Left lung (tissue), 10 donors: ENCODE data around the gene UBFD1. TPM values are rescaled to one million over a fixed set of nuclear protein-coding genes. Genes with fewer than 3 reads are reported as not detected.

ENCODE experiments used
- ATAC-seq: fragments of 200-7000 bp; cut with Tn5 transposase; one replicate; pipeline ENCODE4 v1.9.1; 2020; ENCODE audit warnings: moderate library complexity
- DNase-seq, 4 donors: peaks; one replicate each; pipeline ENCODE4 v3.0.0-alpha.2; 2013 to 2020
- H3K27ac ChIP-seq, 2 donors: fragments of 200-600 bp; sonication (generic) in 1 of 2; one replicate each; pipeline versions ENCODE4 v1.5.0 to v1.8.0; 2020 to 2021
- H3K27me3 ChIP-seq, 2 donors: fragments of 200-600 bp; sonication (generic) in 1 of 2; one replicate each; pipeline versions ENCODE4 v1.5.0 to v1.8.0; 2020 to 2021
- H3K36me3 ChIP-seq, 2 donors: fragments of 200-600 bp; sonication (generic) in 1 of 2; one replicate each; pipeline versions ENCODE4 v1.5.0 to v1.8.0; 2020 to 2021
- H3K4me1 ChIP-seq, 2 donors: fragments of 200-600 bp; one replicate each; pipeline ENCODE4 v1.8.0; 2021
- H3K4me3 ChIP-seq, 2 donors: fragments of 200-600 bp; sonication (generic) in 1 of 2; one replicate each; pipeline versions ENCODE4 v1.5.0 to v1.8.0; 2020 to 2021; ENCODE audit warnings: mild to moderate bottlenecking in 1 of 2
- H3K9me3 ChIP-seq, 2 donors: fragments of 200-600 bp; sonication (generic) in 1 of 2; one replicate each; pipeline versions ENCODE4 v1.5.0 to v1.8.0; 2020 to 2021
- intact Hi-C, 2 donors: fragments of 100-400 bp; cut with DNase I; formaldehyde crosslinking; loops; one replicate each; pipeline versions ENCODE4 v1.11.2 to v1.14.2; 2022
- polyA plus RNA-seq, 6 donors: library from polyadenylated mRNA; unstranded; fragments of 120-200 nt; gene quantifications; one replicate each; pipeline ENCODE4 v1.2.1, GENCODE V29; 2013; ENCODE audit not compliant: insufficient read length in 6 of 6
- total RNA-seq, 2 donors: library from RNA; stranded (reverse); fragmentation: NEBNext Ultra II Directional; extraction: Animal tissue kit (Norgen Biotek cat#: 25700); gene quantifications; one replicate each; pipeline ENCODE4 v1.2.1, GENCODE V29; 2021
- TF ChIP-seq, protein P1 (sequence below), 2 donors: fragments of 200-600 bp; sonication (generic) in 1 of 2; IDR thresholded peaks; one replicate each; pipeline versions ENCODE4 v1.5.0 to v1.8.0; 2021; ENCODE audit warnings: antibody characterized with exemption in 2 of 2
- donor health status: DM: no; HTN: yes; CAD: no.
- donor health status: DM: no; HTN: no; CAD: no.

UBFD1 gene
- total and polyA plus RNA-seq, 8 donors = 51.9 to 74.1 (median 68.6) TPM

DNA sequence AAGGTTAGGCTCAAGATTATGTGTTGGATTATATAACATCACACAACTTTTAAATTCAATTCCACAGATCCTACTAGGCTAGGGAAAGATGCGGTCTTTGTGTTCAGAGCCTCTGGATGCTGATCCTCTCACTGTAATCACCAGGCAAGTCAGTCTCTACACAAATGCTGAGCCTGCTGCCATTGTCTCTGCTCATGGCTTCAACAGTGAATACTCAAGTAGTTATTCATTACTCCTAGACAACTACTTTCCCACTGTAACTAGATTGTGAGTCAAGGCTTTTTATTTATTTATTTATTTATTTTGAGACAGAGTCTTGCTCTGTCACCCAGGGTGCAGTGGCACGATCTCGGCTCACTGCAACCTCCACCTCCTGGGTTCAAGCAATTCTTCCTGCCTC lies 54.4 kb downstream of the UBFD1 start:
- Histone ChIP-seq H3K27ac (no peak overlapping the region), H3K27me3 (no peaks in the 10 kb centered on the region), H3K4me1 (no peaks in the 10 kb centered on the region), H3K9me3 (no peaks in the 10 kb centered on the region), H3K4me3 (no peak overlapping the region), H3K36me3 (peaks cover 0 to 81% of the 10 kb centered on the region in 2 donors)
- no peak for DNase-seq
- intact Hi-C loops = no loop called here
- TF ChIP-seq, protein P1, sequence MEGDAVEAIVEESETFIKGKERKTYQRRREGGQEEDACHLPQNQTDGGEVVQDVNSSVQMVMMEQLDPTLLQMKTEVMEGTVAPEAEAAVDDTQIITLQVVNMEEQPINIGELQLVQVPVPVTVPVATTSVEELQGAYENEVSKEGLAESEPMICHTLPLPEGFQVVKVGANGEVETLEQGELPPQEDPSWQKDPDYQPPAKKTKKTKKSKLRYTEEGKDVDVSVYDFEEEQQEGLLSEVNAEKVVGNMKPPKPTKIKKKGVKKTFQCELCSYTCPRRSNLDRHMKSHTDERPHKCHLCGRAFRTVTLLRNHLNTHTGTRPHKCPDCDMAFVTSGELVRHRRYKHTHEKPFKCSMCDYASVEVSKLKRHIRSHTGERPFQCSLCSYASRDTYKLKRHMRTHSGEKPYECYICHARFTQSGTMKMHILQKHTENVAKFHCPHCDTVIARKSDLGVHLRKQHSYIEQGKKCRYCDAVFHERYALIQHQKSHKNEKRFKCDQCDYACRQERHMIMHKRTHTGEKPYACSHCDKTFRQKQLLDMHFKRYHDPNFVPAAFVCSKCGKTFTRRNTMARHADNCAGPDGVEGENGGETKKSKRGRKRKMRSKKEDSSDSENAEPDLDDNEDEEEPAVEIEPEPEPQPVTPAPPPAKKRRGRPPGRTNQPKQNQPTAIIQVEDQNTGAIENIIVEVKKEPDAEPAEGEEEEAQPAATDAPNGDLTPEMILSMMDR (IDR thresholded peaks at IDR 0.05) = no peak
- no peak for ATAC-seq

- H3K9me3 ChIP-seq = no peaks in the 10 kb centered on the region
- TF ChIP-seq, protein P1 (IDR thresholded peaks at IDR 0.05) = no peak
- H3K4me3 ChIP-seq = no peak overlapping the region
- peaks cover 0 to 92% of the 10 kb centered on the region in 2 donors for H3K36me3 ChIP-seq
- H3K27me3 ChIP-seq = no peaks in the 10 kb centered on the region
- no peaks in the 10 kb centered on the region for H3K4me1 ChIP-seq
- ATAC-seq = no peak
- no peak for DNase-seq
- intact Hi-C loops = no loop called here
- no peak overlapping the region for H3K27ac ChIP-seq
Observed at GRCh38 chr16:23615805-23616204, 58.3 kb downstream of the UBFD1 start.

Other genes with a start within 250 kb of the UBFD1 start
- 10 to 100 TPM; 19.8 to 22.0 TPM for gene COG7, start 104.5 kb upstream of the UBFD1 start, total RNA-seq
- gene COG7, start 104.5 kb upstream of the UBFD1 start, polyA plus RNA-seq = 10 to 100 TPM; 27.4 to 36.7 (median 32.2) TPM
- 100 to 1,000 TPM; 125 to 133 TPM for gene GGA2, start 47.2 kb upstream of the UBFD1 start, total RNA-seq
- gene GGA2, start 47.2 kb upstream of the UBFD1 start, polyA plus RNA-seq = 100 to 1,000 TPM; 135 to 163 (median 144) TPM
- gene EARS2, start 377 bp upstream of the UBFD1 start, total RNA-seq = 10 to 100 TPM; 16.3 to 22.9 TPM
- gene EARS2, start 377 bp upstream of the UBFD1 start, polyA plus RNA-seq = 10 to 100 TPM; 21.9 to 27.8 (median 23.6) TPM
- gene NDUFAB1, start 38.6 kb downstream of the UBFD1 start, total RNA-seq = 10 to 100 TPM; 65.4 to 78.7 TPM
- 10 to 100 TPM; 64.9 to 77.8 (median 71.1) TPM for gene NDUFAB1, start 38.6 kb downstream of the UBFD1 start, polyA plus RNA-seq
- 10 to 100 TPM; 10.3 to 13.7 TPM for gene PALB2, start 83.6 kb downstream of the UBFD1 start, total RNA-seq
- gene PALB2, start 83.6 kb downstream of the UBFD1 start, polyA plus RNA-seq = 10 to 100 TPM; 14.4 to 20.4 (median 16.5) TPM
- gene DCTN5, start 83.7 kb downstream of the UBFD1 start, total RNA-seq = 10 to 100 TPM; 55.4 to 61.4 TPM
- gene DCTN5, start 83.7 kb downstream of the UBFD1 start, polyA plus RNA-seq = 10 to 100 TPM; 55.1 to 66.4 (median 61.2) TPM
- 1 to 10 TPM; 3.0 to 8.0 TPM for gene PLK1, start 121.2 kb downstream of the UBFD1 start, total RNA-seq
- gene PLK1, start 121.2 kb downstream of the UBFD1 start, polyA plus RNA-seq = 10 to 100 TPM; 18.6 to 52.5 (median 23.4) TPM
- under 1 TPM in 1 of 2 donors, not detected in 1; 0.84 TPM for gene ERN2, start 155.5 kb downstream of the UBFD1 start, total RNA-seq
- under 1 TPM; 0.10 to 0.35 (median 0.18) TPM for gene ERN2, start 155.5 kb downstream of the UBFD1 start, polyA plus RNA-seq
- under 1 TPM in 1 of 2 donors, not detected in 1; 0.29 TPM for gene CHP2, start 197.3 kb downstream of the UBFD1 start, total RNA-seq
- under 1 TPM; 0.10 to 0.35 (median 0.18) TPM for gene CHP2, start 197.3 kb downstream of the UBFD1 start, polyA plus RNA-seq